Choroid plexus epithelial cell (primary cell): Measurements from ENCODE around the gene PDHX.

Experiments
- DNase-seq: peaks from one replicate; pipeline ENCODE4 v3.0.0-alpha.2; 2010; ENCODE audit warnings: low read depth
- H3K4me3 ChIP-seq: 2 replicates; pipeline ENCODE4 v1.5.1; 2011; ENCODE audit warnings: low read depth, mild to moderate bottlenecking, control low read depth, low read length, moderate library complexity
- TF ChIP-seq, protein P1 (sequence below): conservative IDR thresholded peaks from 2 replicates; pipeline ENCODE4 v1.5.1; 2011; ENCODE audit warnings: low read depth, mild to moderate bottlenecking, control low read depth, inconsistent platforms, low read length, moderate library complexity

The PDHX gene

DNA sequence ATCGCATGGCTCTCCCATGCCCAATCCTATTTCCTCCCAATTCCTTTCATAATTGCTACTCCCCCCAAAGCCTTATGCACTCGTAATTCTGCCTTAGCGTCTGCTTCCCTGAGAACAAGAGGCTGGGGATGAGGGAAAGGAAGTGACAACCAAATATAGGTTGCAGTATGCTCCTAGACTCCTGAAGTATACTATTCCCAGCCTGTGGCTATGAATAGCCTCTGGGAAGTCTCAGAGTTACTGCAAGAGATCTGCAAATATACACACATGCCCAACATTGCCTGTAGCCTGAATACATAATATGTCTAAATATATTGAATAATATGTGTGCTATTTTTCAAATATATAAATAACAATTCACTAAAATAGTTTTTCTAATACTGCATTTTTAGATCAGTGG, 126.5 kb downstream of the PDHX start:
- no peak for DNase-seq
- no peak overlapping the region for H3K4me3 ChIP-seq
- TF ChIP-seq, protein P1, sequence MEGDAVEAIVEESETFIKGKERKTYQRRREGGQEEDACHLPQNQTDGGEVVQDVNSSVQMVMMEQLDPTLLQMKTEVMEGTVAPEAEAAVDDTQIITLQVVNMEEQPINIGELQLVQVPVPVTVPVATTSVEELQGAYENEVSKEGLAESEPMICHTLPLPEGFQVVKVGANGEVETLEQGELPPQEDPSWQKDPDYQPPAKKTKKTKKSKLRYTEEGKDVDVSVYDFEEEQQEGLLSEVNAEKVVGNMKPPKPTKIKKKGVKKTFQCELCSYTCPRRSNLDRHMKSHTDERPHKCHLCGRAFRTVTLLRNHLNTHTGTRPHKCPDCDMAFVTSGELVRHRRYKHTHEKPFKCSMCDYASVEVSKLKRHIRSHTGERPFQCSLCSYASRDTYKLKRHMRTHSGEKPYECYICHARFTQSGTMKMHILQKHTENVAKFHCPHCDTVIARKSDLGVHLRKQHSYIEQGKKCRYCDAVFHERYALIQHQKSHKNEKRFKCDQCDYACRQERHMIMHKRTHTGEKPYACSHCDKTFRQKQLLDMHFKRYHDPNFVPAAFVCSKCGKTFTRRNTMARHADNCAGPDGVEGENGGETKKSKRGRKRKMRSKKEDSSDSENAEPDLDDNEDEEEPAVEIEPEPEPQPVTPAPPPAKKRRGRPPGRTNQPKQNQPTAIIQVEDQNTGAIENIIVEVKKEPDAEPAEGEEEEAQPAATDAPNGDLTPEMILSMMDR = no peak

DNA sequence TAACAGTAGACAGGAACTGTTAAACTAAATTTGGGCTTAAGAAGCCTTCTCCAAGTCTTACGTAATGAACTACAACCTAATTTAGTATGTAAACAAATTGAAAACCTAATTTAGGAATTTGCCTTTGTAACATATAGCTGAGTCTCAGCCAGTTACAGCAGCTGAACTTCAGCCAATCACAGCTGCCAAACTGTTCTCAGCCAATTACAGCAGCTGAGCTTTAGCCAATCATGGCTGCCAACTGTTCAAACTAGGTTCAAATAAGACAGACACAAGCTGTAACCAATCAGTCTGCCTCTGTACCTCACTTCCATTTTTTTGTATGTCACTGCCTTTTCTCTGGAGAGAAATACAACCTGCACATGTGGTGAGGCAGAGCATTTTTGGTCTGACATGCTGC, 127.5 kb downstream of the PDHX start:
- TF ChIP-seq, protein P1 = no peak
- no peak overlapping the region for H3K4me3 ChIP-seq
- DNase-seq = peak; percentile 23

DNA sequence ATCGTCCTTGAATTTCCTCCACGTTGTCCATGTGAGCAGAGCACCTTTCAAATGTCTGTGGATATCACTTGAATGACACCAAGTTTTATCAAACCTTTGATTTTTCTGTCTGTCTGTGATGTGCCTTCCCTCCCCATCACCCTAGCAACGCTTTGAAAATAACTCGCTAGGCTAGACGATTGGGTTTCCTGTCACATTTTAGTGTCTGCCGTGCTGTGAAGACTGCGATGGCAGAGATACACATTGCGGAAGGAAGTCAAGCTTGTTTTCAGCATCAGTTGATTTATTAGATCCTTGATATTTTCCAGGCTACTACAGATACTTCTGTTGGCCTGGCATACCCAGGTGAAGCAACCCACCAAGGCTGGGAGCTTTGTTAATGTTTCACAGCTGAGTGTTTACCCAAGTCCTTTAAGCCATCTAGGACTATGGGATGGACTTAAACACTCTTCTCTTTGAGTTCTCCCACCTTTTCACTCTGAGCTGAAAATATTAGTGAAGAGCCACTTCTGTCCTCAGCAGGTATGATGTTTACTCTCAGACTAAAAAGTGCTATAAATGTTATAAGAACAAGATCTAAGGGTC, 128.9 kb downstream of the PDHX start:
- TF ChIP-seq, protein P1 = no peak
- DNase-seq = no peak
- H3K4me3 ChIP-seq = no peak overlapping the region
